ENCODE measurements around the gene SLA2. TPM values are rescaled to one million over a fixed set of nuclear protein-coding genes. Genes with fewer than 3 reads are reported as not detected.

SLA2 gene
- total RNA-seq, 1 experiment from 2014 or later: 0.13 TPM

DNA sequence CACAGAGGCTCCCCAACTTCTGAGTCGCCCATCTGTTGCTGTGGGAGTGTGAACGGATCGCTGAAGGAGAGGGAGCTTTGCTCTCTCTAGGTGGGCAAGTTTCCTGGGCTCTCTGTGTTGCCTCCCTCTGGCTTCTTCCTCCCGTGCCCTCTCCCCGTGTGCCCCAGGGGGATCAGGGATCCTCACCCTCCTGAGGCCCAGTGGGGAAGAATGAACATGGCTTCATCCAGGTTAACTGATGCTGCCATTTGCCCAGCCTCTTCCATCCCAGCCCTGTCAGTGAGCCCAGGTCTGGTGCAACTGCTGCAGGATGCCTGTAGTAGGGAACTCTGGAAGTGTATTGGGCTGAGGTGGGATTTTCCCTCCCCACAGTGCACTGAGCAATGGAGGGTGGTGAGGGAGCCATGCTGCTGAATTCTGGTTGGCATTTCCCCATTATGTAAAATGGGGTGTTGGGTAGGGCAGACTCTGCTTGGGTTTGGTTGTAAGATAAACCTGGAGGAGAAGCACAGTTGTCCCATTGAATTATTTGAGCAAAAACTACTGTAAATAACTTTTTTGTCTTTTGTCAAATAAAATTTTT lies 52.6 kb downstream of the SLA2 start:
- DNase-seq (ENCODE audit: low read depth, low spot score): no peak

DNA sequence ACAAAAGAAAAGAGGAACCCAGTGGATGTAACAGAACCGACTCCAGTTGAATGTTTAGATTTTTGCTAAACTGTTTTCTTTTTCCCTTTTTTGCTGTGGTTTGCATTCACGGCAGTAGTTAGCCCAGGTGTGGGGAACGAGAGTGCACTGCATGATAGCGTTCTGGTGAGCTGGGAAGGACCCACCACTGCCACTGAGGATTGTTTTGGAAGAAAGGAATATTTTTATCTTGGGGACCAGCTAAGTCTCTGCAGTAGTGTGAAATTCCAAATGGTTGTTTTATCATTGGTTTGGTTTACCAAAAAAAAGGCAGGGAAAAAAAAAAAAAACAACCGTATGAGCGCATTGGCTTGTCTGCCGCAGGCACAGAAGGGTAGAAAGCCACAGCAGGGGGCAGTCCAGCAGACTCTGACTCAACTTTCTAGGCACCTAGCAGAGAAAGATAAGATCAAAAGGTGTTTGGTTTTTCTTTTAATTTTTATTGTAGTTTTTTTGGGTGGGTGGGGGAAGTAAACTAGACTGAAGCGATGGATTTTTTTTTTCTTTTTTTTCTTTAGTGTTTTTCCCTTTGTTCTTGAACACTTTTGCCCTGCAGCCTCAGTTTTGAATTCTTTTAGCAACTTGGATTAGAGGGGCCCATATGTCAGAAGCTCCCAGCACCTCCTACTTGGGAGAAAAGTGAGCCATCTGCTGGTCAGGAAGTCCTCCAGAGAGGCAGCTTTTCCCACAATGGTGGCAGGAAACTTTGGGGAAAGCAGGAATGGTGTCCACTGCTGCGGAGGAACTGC lies 53.9 kb downstream of the SLA2 start:
- Histone ChIP-seq H3K4me3 (ENCODE audit: low read depth in 2 of 2, low read length in 2 of 2) (no peak overlapping the region), H3K36me3 (ENCODE audit: control insufficient read depth, insufficient read depth, low read length) (no peaks in the 10 kb centered on the region), H3K27ac (ENCODE audit: low read length) (no peak overlapping the region), H3K4me1 (ENCODE audit: control insufficient read depth, insufficient read depth, low read length) (no peaks in the 10 kb centered on the region), H3K27me3 (ENCODE audit: control insufficient read depth, insufficient read depth, low read length) (no peaks in the 10 kb centered on the region), H3K9me3 (ENCODE audit: control insufficient read depth, insufficient read depth, low read depth, low read length) (no peaks in the 10 kb centered on the region)
- ChIA-PET CTCF (interaction anchor here (0.8 to 1.1 kb wide), 4 partner anchors 12 to 86 kb away, joined by 3 read pairs; no protein-coding TSS in a partner anchor), POLR2A (interaction anchor here (0.7 kb wide), 1 partner anchor 256 kb away, joined by 4 read pairs; no protein-coding TSS in a partner anchor)
- intact Hi-C loops (cut with micrococcal nuclease; ENCODE audit: unreplicated experiment): no loop called here
- in situ Hi-C loops (cut with HindIII; ENCODE audit: low pct_unique_long_range_greater_than_20kb, low sequenced_read_pairs): no loop called here
- TF ChIP-seq, protein P1, sequence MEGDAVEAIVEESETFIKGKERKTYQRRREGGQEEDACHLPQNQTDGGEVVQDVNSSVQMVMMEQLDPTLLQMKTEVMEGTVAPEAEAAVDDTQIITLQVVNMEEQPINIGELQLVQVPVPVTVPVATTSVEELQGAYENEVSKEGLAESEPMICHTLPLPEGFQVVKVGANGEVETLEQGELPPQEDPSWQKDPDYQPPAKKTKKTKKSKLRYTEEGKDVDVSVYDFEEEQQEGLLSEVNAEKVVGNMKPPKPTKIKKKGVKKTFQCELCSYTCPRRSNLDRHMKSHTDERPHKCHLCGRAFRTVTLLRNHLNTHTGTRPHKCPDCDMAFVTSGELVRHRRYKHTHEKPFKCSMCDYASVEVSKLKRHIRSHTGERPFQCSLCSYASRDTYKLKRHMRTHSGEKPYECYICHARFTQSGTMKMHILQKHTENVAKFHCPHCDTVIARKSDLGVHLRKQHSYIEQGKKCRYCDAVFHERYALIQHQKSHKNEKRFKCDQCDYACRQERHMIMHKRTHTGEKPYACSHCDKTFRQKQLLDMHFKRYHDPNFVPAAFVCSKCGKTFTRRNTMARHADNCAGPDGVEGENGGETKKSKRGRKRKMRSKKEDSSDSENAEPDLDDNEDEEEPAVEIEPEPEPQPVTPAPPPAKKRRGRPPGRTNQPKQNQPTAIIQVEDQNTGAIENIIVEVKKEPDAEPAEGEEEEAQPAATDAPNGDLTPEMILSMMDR (IDR thresholded peaks at IDR 0.05): no peak; the same call in 1 of the 2 replicates
- no peak for TF ChIP-seq SIN3A (IDR thresholded peaks at IDR 0.05; ENCODE audit: borderline replicate concordance, insufficient read depth, low read depth, low read length)
- TF ChIP-seq, protein P2, sequence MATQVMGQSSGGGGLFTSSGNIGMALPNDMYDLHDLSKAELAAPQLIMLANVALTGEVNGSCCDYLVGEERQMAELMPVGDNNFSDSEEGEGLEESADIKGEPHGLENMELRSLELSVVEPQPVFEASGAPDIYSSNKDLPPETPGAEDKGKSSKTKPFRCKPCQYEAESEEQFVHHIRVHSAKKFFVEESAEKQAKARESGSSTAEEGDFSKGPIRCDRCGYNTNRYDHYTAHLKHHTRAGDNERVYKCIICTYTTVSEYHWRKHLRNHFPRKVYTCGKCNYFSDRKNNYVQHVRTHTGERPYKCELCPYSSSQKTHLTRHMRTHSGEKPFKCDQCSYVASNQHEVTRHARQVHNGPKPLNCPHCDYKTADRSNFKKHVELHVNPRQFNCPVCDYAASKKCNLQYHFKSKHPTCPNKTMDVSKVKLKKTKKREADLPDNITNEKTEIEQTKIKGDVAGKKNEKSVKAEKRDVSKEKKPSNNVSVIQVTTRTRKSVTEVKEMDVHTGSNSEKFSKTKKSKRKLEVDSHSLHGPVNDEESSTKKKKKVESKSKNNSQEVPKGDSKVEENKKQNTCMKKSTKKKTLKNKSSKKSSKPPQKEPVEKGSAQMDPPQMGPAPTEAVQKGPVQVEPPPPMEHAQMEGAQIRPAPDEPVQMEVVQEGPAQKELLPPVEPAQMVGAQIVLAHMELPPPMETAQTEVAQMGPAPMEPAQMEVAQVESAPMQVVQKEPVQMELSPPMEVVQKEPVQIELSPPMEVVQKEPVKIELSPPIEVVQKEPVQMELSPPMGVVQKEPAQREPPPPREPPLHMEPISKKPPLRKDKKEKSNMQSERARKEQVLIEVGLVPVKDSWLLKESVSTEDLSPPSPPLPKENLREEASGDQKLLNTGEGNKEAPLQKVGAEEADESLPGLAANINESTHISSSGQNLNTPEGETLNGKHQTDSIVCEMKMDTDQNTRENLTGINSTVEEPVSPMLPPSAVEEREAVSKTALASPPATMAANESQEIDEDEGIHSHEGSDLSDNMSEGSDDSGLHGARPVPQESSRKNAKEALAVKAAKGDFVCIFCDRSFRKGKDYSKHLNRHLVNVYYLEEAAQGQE (IDR thresholded peaks at IDR 0.05; ENCODE audit: insufficient read depth in 1 of 2, low read depth in 2 of 2, low read length in 1 of 2): no peak
- TF ChIP-seq TCF7L2 (IDR thresholded peaks at IDR 0.05; ENCODE audit: low read depth, low read length): no peak
- no peak for TF ChIP-seq POLR2AphosphoS5 (IDR thresholded peaks at IDR 0.05; ENCODE audit: low read depth, low read length)
- TSS peak; percentile 63 for BruUV-seq (replicated peaks)
- ATAC-seq (no peak), DNase-seq (ENCODE audit: low read depth, low spot score) (no peak)

More for the DNA sequence above, 52.6 kb downstream of the SLA2 start:
- POLR2A ChIA-PET: no interaction called here
- in situ Hi-C loops (cut with HindIII; ENCODE audit: low pct_unique_long_range_greater_than_20kb, low sequenced_read_pairs) (no loop called here), intact Hi-C loops (cut with micrococcal nuclease; ENCODE audit: unreplicated experiment) (no loop called here)
- H3K4me1 ChIP-seq (ENCODE audit: control insufficient read depth, insufficient read depth, low read length): no peaks in the 10 kb centered on the region
- H3K27ac ChIP-seq (ENCODE audit: low read length): no peak overlapping the region
- no peaks in the 10 kb centered on the region for H3K36me3 ChIP-seq (ENCODE audit: control insufficient read depth, insufficient read depth, low read length)
- no peaks in the 10 kb centered on the region for H3K27me3 ChIP-seq (ENCODE audit: control insufficient read depth, insufficient read depth, low read length)
- H3K9me3 ChIP-seq (ENCODE audit: control insufficient read depth, insufficient read depth, low read depth, low read length): no peaks in the 10 kb centered on the region
- H3K4me3 ChIP-seq (ENCODE audit: low read depth in 2 of 2, low read length in 2 of 2): no peak overlapping the region
- ATAC-seq: no peak
- BruUV-seq (replicated peaks): no TSS peak
- TF ChIP-seq TCF7L2 (IDR thresholded peaks at IDR 0.05; ENCODE audit: low read depth, low read length) (no peak), POLR2AphosphoS5 (IDR thresholded peaks at IDR 0.05; ENCODE audit: low read depth, low read length) (no peak), SIN3A (IDR thresholded peaks at IDR 0.05; ENCODE audit: borderline replicate concordance, insufficient read depth, low read depth, low read length) (no peak)
- TF ChIP-seq, protein P2 (IDR thresholded peaks at IDR 0.05; ENCODE audit: insufficient read depth in 1 of 2, low read depth in 2 of 2, low read length in 1 of 2): no peak
- TF ChIP-seq, protein P1 (IDR thresholded peaks at IDR 0.05): no peak
- CTCF ChIA-PET: interaction anchor here (0.9 to 1.1 kb wide), 2 partner anchors 11 to 51 kb away, joined by 3 read pairs; no protein-coding TSS in a partner anchor
